Osteoblast (primary cell): ENCODE measurements around the gene RCOR1. TPM values are rescaled to one million over a fixed set of nuclear protein-coding genes. Genes with fewer than 3 reads are reported as not detected.

ENCODE experiments used
- DNase-seq: peaks from one replicate; pipeline ENCODE4 v3.0.0; 2011; ENCODE audit warnings: low spot score, mixed read lengths; ENCODE audit not compliant: insufficient read length; ENCODE audit errors: missing footprints
- H2AFZ ChIP-seq: 2 replicates; pipeline ENCODE4 v1.6.0; 2011; ENCODE audit warnings: mild to moderate bottlenecking, low read length
- H3K27ac ChIP-seq: 2 replicates; pipeline ENCODE4 v1.5.1; 2011; ENCODE audit warnings: mild to moderate bottlenecking, low read depth, low read length, moderate library complexity
- H3K27me3 ChIP-seq: 2 replicates; pipeline ENCODE4 v1.6.0; 2012; ENCODE audit warnings: mild to moderate bottlenecking, control low read depth, inconsistent platforms, low read length, moderate library complexity; ENCODE audit not compliant: insufficient read depth
- H3K36me3 ChIP-seq: 2 replicates; pipeline ENCODE4 v1.5.1; 2011; ENCODE audit warnings: mild to moderate bottlenecking, low read length, control low read depth, moderate library complexity; ENCODE audit not compliant: insufficient read depth
- H3K4me1 ChIP-seq: 2 replicates; pipeline ENCODE4 v1.5.1; 2011; ENCODE audit warnings: mild to moderate bottlenecking, low read length, control low read depth, moderate library complexity; ENCODE audit not compliant: insufficient read depth
- H3K4me2 ChIP-seq: 2 replicates; pipeline ENCODE4 v1.6.0; 2011; ENCODE audit warnings: mild to moderate bottlenecking, low read length; ENCODE audit not compliant: insufficient read depth
- H3K4me3 ChIP-seq: fragments of 200-600 bp; sonication (generic); 3 replicates; pipeline ENCODE4 v1.5.1; 2012; ENCODE audit warnings: mild to moderate bottlenecking, low read length, inconsistent platforms; ENCODE audit not compliant: insufficient read depth
- H3K79me2 ChIP-seq: 2 replicates; pipeline ENCODE4 v1.6.0; 2012; ENCODE audit warnings: mild to moderate bottlenecking, low read length, control low read depth, inconsistent platforms; ENCODE audit not compliant: insufficient read depth
- H3K9me3 ChIP-seq: 2 replicates; pipeline ENCODE4 v1.5.1; 2011; ENCODE audit warnings: low read depth, low read length, control low read depth
- H4K20me1 ChIP-seq: 2 replicates; pipeline ENCODE4 v1.6.0; 2012; ENCODE audit warnings: mild to moderate bottlenecking, low read length, control low read depth; ENCODE audit not compliant: insufficient read depth
- total RNA-seq: library from RNA; depleted of rRNA; stranded (reverse); fragments of >200 nt; gene quantifications from 2 replicates; pipeline ENCODE4 v1.2.3, GENCODE V29; 2012
- TF ChIP-seq, protein P1 (sequence below): IDR thresholded peaks from 2 replicates; pipeline ENCODE4 v1.5.1; 2011; ENCODE audit warnings: mild to moderate bottlenecking, low read depth, low read length, moderate library complexity; ENCODE audit errors: extremely low read depth

Gene RCOR1
- total RNA-seq, 1 donor: 11.6 TPM

DNA sequence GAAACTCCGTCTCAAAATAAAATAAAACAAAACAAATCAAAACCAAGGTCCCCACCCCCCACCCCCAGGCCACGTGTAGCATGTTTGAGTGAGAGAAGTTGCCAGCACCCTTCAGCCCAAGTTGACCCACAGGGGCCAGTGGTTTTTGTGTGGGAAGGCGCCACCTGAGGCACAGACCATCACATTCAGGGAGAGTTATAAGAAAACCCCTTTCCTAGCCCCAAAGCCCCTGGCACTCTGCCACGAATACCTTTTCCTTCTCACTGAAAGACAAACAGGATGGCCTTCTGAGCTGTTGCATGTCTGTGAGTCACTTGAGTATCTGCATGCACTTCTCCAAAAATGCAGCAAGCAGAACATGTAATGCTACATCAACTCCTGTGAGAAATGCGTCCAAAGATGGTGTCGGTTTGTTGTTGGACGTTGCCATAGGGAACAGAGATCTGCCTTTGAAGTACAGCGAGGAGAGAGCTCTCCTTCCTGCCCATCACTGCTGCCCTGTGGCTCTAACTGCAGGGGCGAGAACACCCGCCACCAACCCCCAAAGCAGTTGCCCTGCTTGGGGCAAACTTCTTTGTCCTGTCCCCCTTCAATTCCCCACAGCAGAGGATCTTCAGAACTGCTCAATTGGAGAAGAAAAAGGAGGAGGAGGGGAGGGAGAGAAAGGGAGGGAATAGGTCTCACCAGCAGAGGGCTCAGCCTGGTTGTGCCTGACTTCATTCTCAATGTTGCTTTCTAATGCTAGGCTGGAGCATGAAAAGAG lies 182.1 kb downstream of the RCOR1 start:
- no peaks in the 10 kb centered on the region for H3K27me3 ChIP-seq
- peaks cover 24% of the 10 kb centered on the region for H3K4me1 ChIP-seq
- peak overlapping the region; percentile 73 for H3K27ac ChIP-seq
- H3K4me3 ChIP-seq: peak overlapping the region; percentile 41
- peak overlapping the region; percentile 82 for H2AFZ ChIP-seq
- no peaks in the 10 kb centered on the region for H3K9me3 ChIP-seq
- peak; percentile 97 for DNase-seq
- H4K20me1 ChIP-seq: peaks cover 9% of the 10 kb centered on the region
- no peaks in the 10 kb centered on the region for H3K36me3 ChIP-seq
- peak overlapping the region; percentile 70 for H3K4me2 ChIP-seq
- H3K79me2 ChIP-seq: peaks cover 15% of the 10 kb centered on the region
- TF ChIP-seq, protein P1, sequence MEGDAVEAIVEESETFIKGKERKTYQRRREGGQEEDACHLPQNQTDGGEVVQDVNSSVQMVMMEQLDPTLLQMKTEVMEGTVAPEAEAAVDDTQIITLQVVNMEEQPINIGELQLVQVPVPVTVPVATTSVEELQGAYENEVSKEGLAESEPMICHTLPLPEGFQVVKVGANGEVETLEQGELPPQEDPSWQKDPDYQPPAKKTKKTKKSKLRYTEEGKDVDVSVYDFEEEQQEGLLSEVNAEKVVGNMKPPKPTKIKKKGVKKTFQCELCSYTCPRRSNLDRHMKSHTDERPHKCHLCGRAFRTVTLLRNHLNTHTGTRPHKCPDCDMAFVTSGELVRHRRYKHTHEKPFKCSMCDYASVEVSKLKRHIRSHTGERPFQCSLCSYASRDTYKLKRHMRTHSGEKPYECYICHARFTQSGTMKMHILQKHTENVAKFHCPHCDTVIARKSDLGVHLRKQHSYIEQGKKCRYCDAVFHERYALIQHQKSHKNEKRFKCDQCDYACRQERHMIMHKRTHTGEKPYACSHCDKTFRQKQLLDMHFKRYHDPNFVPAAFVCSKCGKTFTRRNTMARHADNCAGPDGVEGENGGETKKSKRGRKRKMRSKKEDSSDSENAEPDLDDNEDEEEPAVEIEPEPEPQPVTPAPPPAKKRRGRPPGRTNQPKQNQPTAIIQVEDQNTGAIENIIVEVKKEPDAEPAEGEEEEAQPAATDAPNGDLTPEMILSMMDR: peak; percentile 89

DNA sequence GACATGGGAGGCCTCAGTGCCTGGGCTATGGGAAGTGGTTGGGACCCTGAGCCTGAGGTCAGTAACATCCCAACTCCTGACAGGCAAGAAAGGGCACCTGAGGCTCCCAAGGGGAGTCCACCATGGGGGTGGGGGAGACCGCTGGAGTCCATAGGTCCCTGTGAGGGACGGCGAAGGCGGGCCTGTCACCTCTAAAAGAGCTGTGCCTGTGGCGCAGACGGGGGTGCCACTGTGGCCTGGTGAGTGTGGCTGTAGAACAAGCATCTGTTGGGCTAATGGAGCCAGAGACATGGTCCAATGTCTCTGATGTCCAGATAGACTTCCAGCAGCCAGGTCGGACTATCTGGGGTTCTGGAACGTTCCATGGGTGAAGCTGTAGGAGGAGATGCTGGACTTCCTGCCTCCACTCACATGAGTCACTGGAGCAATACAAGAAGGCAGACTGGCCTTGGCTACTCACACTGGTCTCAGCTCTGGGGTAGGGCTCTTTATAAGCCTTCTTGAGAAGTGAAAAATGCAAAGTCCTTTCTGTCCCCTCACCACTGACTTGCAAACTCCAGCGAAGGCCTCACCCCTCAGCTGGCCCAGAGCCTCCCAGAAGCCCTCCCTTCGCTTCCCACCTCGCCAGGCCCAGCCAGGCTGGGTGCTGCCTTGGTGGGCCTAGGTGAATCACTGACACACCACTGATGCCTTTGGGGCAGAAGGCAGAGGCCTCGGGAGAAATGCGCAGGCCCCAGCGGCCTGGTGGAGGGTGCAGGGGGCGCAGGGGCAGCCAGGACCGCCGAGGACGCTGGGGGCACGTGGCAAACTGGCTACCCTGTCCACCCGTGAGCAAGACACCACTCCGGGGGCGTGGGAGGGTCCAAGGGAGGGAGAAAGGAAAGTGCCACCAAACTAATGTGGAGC lies 183.7 kb downstream of the RCOR1 start:
- H3K4me2 ChIP-seq: peak overlapping the region; percentile 39
- no peak overlapping the region for H3K4me3 ChIP-seq
- H4K20me1 ChIP-seq: peaks cover 22% of the 10 kb centered on the region
- H3K4me1 ChIP-seq: peaks cover 27% of the 10 kb centered on the region
- peaks cover 31% of the 10 kb centered on the region for H3K79me2 ChIP-seq
- H3K27ac ChIP-seq: peak overlapping the region; percentile 53
- H2AFZ ChIP-seq: peak overlapping the region; percentile 71
- H3K36me3 ChIP-seq: no peaks in the 10 kb centered on the region
- peak; percentile 99 for DNase-seq
- no peaks in the 10 kb centered on the region for H3K9me3 ChIP-seq
- TF ChIP-seq, protein P1: no peak
- H3K27me3 ChIP-seq: no peaks in the 10 kb centered on the region

DNA sequence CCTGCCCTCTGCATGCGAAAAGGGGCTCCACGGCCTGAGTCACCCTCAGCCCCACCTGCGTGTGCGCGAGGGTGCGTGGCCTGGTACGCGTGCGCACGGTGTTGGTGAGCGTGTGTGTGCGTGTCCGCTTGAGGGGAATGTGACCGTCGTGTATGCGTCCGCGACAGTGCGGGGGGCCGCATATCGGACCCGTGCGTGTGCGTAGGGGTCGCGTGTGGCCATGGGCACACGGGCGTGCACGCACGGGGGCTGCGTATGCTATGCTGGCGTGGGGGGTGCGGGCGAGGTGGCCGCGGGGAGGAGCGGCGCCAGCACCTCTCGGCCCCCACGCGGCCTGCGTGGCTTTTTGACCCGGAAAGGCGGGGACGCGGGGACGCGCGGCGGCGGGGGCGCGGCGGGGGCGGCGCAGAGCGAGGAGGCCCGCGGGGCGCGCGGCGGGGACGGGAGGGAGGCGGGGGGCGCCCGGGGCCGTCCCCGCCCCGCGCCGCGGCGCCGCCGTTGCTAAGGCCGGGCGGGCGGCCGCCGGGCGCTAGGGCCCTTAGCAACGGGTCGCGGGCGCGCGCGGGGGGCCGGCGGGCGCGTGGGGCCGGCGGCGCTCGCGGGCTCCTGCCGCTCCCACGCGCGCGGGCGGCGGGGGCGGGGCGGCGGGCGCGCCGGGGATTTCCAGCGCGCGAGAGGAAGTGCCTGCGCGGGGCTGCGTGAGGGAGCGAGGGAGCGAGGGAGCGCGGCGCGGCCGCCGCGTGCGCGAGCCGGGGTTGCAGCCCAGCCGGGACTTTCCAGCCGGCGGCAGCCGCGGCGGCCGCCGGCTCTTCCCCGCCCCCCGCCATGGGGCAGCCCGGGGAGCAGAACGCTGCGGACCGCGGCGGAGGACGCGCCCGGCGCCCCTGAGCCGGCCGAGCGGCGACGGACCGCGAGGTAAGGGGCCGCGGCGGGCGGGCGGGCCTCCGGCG lies 184.6 kb downstream of the RCOR1 start, which contains the start of gene TRAF3:
Gene TRAF3 (plus strand): TSS at position 689 of the 950 bp plus-strand sequence. CDS start 92,753 bp downstream, outside the sequence.
- Histone ChIP-seq H3K9me3 (no peaks in the 10 kb centered on the region), H3K4me2 (peak within 1 kb of the TSS; percentile 84), H3K4me1 (peaks cover 27% of the 10 kb centered on the region), H3K36me3 (no peaks in the 10 kb centered on the region), H4K20me1 (peaks cover 25% of the 10 kb centered on the region), H2AFZ (peak within 1 kb of the TSS; percentile 77), H3K27me3 (no peaks in the 10 kb centered on the region), H3K79me2 (peaks cover 40% of the 10 kb centered on the region), H3K4me3 (peak within 1 kb of the TSS; percentile 87), H3K27ac (peak within 1 kb of the TSS; percentile 53)
- peak; percentile 100 for DNase-seq
- TF ChIP-seq, protein P1: no peak
